Natural killer cell treated with Interleukin-12 subunit alpha and Interleukin-12 subunit beta and Interleukin-15 and Interleukin-18, amount 100 ng/mL, for 72 hours (primary cell): Measurements from ENCODE around the gene SLC22A2. TPM values are rescaled to one million over a fixed set of nuclear protein-coding genes. Genes with fewer than 3 reads are reported as not detected.
"Not testable (repeated sequence)": the region's sequence is repeated elsewhere in the genome, so short reads cannot be mapped to it uniquely, and the experiment has no call there.

Experiments used
- ATAC-seq, 2 donors: fragments of 150-1000 bp; cut with Tn5 transposase in 1 of 2; sonication (Bioruptor Pico), chemical (Tn5 transposase) in 1 of 2; 2 replicates each; pipeline ENCODE4 v1.10.0; 2021
- DNase-seq: peaks from one replicate; pipeline ENCODE4 v3.0.0; 2022; ENCODE audit warnings: low spot score
- H3K27ac Mint-ChIP-seq, 2 donors: 1 replicate in 1 of 2; 2 replicates in 1 of 2; pipeline ENCODE4 v1.8.0; 2022; ENCODE audit warnings: mixed read lengths in 2 of 2, mild to moderate bottlenecking in 1 of 2, moderate library complexity in 1 of 2
- H3K27me3 Mint-ChIP-seq, 2 donors: 1 replicate in 1 of 2; 2 replicates in 1 of 2; pipeline ENCODE4 v1.8.0; 2022; ENCODE audit warnings: mixed read lengths in 2 of 2
- H3K36me3 Mint-ChIP-seq: one replicate; pipeline ENCODE4 v1.8.0; 2022; ENCODE audit warnings: mixed read lengths
- H3K4me1 Mint-ChIP-seq, 2 donors: 1 replicate in 1 of 2; 2 replicates in 1 of 2; pipeline ENCODE4 v1.8.0; 2022; ENCODE audit warnings: low read depth in 2 of 2, mixed read lengths in 2 of 2, mild to moderate bottlenecking in 1 of 2
- H3K4me3 Mint-ChIP-seq: one replicate; pipeline ENCODE4 v1.8.0; 2022; ENCODE audit warnings: mixed read lengths
- H3K9me3 Mint-ChIP-seq: 2 replicates; pipeline ENCODE4 v1.8.0; 2022; ENCODE audit warnings: mixed read lengths
- total RNA-seq, 2 donors: library from RNA; stranded (reverse); gene quantifications; one replicate each; pipeline ENCODE4 v1.2.3, GENCODE V29; 2022

SLC22A2 gene
- total RNA-seq, 2 donors from 2014 or later, result not detected

DNA sequence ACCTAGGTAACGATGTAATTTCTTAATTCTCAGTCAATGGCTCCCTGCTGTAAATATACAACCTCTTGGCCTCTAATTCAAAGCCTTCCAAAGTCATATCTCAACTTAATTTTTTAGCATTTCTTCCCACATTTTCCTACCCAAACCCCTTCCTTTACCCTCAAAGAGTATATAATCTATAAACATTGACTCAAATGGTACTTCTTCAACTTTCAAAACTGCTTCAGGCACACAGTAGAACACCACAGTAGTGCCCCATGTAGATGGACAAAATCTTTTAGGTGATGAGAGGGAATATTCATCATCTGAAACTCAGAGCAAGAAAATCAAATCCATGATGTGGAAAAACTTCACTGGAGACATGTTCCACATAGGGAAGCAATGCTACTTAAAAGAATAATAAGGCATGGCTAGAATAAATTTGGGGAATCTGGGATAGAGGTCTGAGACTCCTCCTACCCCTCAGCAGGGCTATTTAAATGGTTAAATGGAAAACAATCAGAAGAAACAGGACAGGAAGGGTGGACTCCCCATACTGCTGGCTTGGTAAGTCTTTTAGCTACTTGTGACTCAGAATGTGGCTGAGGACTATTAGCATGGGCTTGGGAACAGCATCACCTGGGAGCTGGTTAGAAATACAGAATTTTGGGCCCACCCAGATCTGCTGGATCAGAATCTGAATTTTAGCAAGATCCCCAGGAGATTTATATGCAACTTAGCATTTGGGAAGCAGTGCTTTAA lies 6.4 kb downstream of the SLC22A2 start:
- DNase-seq (no peak), ATAC-seq (no peak)
- no peaks in the 10 kb centered on the region for H3K36me3 Mint-ChIP-seq
- H3K4me3 Mint-ChIP-seq, result no peak overlapping the region
- H3K9me3 Mint-ChIP-seq, result no peaks in the 10 kb centered on the region
- no peaks in the 10 kb centered on the region for H3K4me1 Mint-ChIP-seq
- no peak overlapping the region for H3K27ac Mint-ChIP-seq
- H3K27me3 Mint-ChIP-seq, result peaks cover 21 to 36% of the 10 kb centered on the region in 2 donors

DNA sequence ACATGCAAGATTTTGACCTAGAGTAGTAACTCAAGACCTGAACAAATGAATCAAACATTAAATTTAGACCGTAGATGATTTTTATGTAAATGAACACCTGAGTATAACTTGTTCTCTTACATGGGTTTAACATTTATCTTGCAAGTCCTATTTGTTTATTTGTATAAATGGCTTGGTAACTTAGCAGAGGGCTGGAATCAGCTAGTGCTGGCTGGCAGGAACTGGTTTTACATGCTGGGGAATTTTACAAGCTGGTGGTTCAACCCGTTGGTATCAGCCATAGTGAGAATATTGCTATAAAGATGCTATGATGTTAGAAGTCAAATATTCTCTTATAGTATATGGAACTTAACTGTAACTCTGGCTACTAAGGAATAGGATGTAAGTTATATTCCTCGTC lies 8.9 kb downstream of the SLC22A2 start:
- DNase-seq (no peak), ATAC-seq (no peak)
- no peaks in the 10 kb centered on the region for H3K9me3 Mint-ChIP-seq
- no peak overlapping the region for H3K4me3 Mint-ChIP-seq
- H3K27me3 Mint-ChIP-seq, result peaks cover 18% of the 10 kb centered on the region in 2 donors
- no peaks in the 10 kb centered on the region for H3K36me3 Mint-ChIP-seq
- no peaks in the 10 kb centered on the region for H3K4me1 Mint-ChIP-seq
- H3K27ac Mint-ChIP-seq, result no peak overlapping the region

DNA sequence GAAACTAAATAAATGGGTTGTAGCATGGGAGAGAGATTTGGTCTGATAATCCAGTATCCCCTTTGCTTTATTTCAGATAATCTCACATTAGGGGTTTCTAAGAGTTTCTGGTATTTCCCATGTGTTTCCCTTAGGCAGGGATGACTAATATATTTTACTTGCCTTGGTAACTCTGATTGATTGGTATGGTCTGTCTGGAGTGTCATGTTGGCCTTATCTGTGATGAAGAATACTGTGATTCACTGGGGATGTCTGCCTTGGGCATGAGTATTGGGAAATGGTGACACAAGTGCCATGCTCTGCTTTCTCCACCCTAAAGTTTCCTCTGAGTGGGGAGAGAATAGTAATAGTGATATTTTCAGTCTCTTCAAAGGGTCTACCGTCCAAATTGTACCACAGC lies 10.1 kb downstream of the SLC22A2 start:
- DNase-seq (no peak), ATAC-seq (no peak)
- H3K36me3 Mint-ChIP-seq, result no peaks in the 10 kb centered on the region
- H3K27ac Mint-ChIP-seq, result no peak overlapping the region
- no peaks in the 10 kb centered on the region for H3K4me1 Mint-ChIP-seq
- no peak overlapping the region for H3K4me3 Mint-ChIP-seq
- peaks cover 12 to 15% of the 10 kb centered on the region in 2 donors for H3K27me3 Mint-ChIP-seq
- H3K9me3 Mint-ChIP-seq, result no peaks in the 10 kb centered on the region

DNA sequence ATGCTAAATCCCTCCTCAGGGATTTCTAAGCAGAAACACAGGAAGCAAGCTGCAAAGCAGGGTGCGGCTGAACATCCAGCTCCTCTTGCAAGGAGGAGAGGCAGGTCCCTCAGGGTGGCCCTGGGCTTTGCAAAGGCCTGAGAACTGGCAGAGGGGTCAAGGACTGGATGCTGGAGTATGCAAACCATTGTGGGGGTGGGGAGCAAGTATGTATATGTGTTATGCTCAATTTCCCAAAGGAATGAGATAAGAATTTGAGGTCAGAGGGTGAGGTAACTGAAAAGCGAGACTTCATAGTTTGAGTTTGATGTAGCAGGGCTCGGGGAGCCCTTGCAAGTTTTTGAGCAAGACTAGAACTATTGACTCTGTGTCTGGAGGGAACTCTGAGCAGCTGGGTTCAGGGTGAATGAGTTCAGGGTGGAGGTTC lies 11.2 kb downstream of the SLC22A2 start:
- H3K4me3 Mint-ChIP-seq, result no peak overlapping the region
- H3K4me1 Mint-ChIP-seq, result no peaks in the 10 kb centered on the region
- DNase-seq (no peak), ATAC-seq (no peak)
- peaks cover 12 to 15% of the 10 kb centered on the region in 2 donors for H3K27me3 Mint-ChIP-seq
- H3K36me3 Mint-ChIP-seq, result no peaks in the 10 kb centered on the region
- H3K9me3 Mint-ChIP-seq, result no peaks in the 10 kb centered on the region
- no peak overlapping the region for H3K27ac Mint-ChIP-seq

DNA sequence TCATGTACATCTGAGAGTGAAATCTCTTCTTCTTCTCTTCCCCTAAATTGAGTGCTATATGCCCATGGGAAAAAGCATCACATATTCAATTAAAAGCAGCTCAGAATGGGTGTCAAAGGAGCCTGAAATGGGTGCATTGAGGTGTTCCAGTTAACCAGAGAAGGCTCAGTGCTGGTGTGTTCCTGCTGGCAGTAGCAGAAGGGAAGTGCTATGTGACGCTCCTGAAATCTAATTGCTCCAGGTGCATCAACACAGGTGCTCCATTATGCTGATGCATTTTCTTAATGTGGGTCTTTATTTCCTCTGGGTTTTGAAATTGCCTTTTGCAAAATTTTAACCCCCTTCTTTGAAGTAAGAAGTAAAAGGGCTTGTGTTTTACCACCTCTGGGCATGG lies 17.9 kb downstream of the SLC22A2 start:
- H3K9me3 Mint-ChIP-seq, result peaks cover 6% of the 10 kb centered on the region
- H3K27ac Mint-ChIP-seq, result no peak overlapping the region
- no peak for ATAC-seq
- H3K27me3 Mint-ChIP-seq, result peaks cover 0 to 8% of the 10 kb centered on the region in 2 donors
- DNase-seq, result no peak
- H3K4me3 Mint-ChIP-seq, result no peak overlapping the region
- H3K36me3 Mint-ChIP-seq, result peaks cover 6% of the 10 kb centered on the region
- H3K4me1 Mint-ChIP-seq, result peaks cover 0 to 2% of the 10 kb centered on the region in 2 donors

DNA sequence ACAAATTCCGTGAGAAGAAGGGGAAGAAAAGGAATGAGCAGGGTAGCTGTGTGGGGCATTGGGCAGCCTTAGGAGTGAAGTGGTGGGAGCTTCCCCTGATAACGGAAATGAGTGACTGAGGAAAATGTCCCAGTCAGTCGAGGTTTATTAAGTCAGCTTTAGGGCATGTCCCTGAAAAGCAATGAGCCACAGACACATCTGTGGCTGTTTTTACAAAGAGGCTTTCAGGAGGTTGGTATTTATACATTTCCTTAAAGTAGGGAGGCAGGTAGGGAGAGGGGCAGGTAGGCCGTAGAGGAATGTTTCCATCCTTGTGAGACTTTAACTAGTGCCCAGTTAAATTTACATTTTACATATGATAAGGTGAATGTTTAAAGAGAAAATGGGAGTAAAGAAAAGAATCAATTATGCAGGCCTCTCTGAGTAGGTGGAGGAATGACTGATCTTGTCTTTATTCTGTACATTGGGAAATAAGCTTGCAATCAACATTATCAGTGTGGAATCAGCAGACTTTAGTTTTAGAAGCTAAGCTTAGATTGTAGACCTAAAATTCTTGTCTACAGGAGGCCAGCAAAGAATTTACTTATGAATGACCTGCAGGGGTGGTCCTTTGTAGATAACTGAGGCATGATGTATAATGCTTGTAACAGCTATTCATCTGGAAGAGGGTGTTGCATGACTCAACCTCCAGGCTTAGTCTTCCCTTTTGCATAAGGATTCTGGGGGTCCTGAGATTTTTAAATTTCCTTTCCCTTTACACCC lies 18.5 kb downstream of the SLC22A2 start:
- Mint-ChIP-seq H3K4me1 (peaks cover 0 to 2% of the 10 kb centered on the region in 2 donors), H3K9me3 (peaks cover 6% of the 10 kb centered on the region), H3K36me3 (peaks cover 6% of the 10 kb centered on the region), H3K27ac (no peak overlapping the region), H3K27me3 (peaks cover 0 to 9% of the 10 kb centered on the region in 2 donors), H3K4me3 (no peak overlapping the region)
- ATAC-seq (no peak), DNase-seq (no peak)

DNA sequence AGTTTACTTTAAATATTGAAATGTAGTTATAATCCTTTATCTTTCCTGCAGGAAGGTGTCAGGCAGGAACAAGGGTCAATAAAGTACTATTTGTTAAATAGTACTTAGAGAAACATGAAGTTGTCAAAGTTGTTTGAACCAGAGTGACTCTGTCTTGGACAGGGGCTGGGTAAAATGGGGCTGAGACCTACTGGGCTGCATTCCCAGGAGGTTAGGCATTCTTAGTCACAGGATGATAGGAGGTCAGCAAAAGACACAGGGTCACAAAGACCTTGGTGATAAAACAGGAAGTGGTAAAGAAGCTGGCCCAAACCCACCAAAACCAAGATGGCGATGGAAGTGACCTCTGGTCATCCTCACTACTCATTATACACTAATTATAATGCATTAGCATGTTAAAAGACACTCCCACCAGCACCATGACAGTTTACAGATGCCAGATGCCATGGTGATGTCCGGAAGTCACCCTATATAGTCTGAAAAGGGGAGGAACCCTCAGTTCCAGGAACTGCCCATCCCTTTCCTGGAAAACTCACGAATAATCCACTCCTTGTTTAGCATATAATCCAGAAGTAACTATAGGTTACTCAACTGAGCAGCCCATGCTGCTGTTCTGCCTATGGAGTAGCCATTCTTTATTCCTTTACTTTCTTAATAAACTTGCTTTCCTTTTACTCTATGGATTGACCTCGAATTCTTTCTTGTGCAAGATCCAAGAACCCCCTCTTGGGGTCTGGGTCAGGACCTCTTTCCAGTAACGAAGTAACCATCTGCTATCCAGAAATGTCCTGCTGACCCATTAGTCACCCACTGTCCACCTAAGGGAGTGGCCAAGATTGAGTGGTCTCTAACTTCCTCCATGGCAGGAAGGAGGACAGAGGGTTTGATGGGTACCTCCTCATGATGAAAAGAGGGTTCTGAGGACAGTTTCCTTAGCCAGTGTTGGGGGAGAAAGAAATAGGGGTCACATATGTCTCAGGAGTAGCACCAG lies 19.6 kb downstream of the SLC22A2 start:
- DNase-seq (no peak), ATAC-seq (no peak)
- H3K4me1 Mint-ChIP-seq, result peaks cover 0 to 2% of the 10 kb centered on the region in 2 donors
- no peak overlapping the region for H3K4me3 Mint-ChIP-seq
- H3K36me3 Mint-ChIP-seq, result peaks cover 6% of the 10 kb centered on the region
- no peak overlapping the region for H3K27ac Mint-ChIP-seq
- peaks cover 6% of the 10 kb centered on the region for H3K9me3 Mint-ChIP-seq
- H3K27me3 Mint-ChIP-seq, result peaks cover 0 to 12% of the 10 kb centered on the region in 2 donors

DNA sequence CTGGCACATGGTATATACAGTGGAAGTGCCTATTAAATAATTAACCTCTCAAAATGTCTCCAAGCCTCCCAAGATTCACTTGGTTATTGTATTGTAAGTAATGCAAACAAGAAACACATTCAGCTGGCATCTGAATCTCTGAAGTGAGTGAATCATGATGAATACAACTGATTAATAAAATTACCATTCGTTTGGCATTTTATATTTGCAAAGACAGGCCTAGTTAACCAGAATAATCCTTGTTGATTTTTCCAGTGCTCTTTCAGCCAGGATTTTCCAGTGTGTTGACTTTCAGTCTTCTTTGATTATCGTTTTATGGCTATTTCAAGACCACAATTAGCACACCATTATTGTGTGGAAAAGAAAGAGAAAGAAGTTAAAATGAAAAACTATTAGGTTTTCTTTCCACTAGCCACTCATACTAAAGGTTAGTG lies 20.3 kb downstream of the SLC22A2 start:
- peaks cover 0 to 2% of the 10 kb centered on the region in 2 donors for H3K4me1 Mint-ChIP-seq
- H3K27ac Mint-ChIP-seq, result no peak overlapping the region
- peaks cover 0 to 12% of the 10 kb centered on the region in 2 donors for H3K27me3 Mint-ChIP-seq
- DNase-seq (no peak), ATAC-seq (no peak)
- no peak overlapping the region for H3K4me3 Mint-ChIP-seq
- H3K9me3 Mint-ChIP-seq, result peaks cover 6% of the 10 kb centered on the region
- peaks cover 6% of the 10 kb centered on the region for H3K36me3 Mint-ChIP-seq

DNA sequence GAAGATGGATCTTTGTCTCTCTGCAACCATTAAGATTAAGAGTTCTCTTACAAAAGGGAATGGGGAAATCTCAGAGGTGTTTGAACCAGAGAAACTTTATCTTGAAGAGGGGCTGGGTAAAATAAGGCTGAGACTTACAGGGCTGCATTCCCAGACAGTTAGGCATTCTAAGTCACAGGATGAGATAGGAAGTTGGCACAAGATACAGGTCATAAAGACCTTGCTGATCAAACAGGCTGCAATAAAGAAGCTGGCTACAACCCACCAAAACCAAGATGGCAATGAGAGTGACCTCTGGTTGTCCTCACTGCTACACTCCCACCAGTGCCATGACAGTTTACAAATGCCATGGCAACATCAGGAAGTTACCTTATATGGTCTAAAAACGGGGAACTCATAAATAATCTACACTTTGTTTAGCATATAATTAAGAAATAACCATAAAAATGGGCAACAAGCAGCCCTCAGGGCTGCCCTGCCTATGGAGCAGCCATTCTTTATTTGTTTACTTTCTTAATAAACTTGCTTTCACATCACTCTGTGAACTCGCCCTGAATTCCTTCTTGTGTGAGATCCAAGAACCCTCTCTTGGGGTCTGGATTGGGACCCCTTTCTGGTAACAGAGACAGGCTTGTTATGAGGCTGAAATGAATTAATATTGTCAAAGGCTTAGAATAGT lies 20.9 kb downstream of the SLC22A2 start:
- H3K27ac Mint-ChIP-seq, H3K4me1 Mint-ChIP-seq, H3K4me3 Mint-ChIP-seq, H3K9me3 Mint-ChIP-seq, DNase-seq, H3K36me3 Mint-ChIP-seq, ATAC-seq: not testable (repeated sequence)
- H3K27me3 Mint-ChIP-seq, result peaks cover 0 to 12% of the 10 kb centered on the region in 2 donors

DNA sequence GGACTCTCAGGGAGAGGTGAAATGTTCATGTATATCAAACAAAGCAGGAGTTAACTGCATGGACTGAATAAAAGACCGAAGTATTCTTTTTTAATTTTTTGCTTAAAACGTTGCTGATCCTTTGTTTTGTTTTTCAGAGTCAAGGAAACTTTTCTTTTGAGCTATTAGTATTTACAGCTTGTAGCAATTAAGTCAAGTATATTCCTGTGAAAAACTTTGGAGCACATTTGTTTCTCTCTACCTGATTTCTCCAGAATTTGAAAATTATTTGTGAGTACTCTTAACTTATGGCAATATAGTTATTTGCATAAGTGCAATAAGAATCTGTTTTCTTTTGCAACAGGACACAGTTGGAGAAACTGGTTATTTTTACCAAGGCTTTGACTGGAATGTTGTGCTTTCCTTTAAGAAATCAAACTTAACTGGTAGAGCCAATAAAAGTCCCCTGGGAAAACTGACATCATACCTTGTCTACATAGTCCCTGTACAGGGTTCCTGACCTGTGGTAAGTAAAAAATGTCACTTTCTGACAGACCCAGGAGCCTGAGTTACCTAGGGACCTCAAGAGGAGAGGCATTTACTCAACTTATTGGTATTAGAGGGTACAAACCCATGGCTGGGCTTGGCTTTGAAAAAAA lies 22.3 kb downstream of the SLC22A2 start:
- not testable (repeated sequence) for H3K4me3 Mint-ChIP-seq, DNase-seq, H3K36me3 Mint-ChIP-seq, H3K4me1 Mint-ChIP-seq, H3K27ac Mint-ChIP-seq, ATAC-seq, H3K9me3 Mint-ChIP-seq
- H3K27me3 Mint-ChIP-seq, result peaks cover 0 to 12% of the 10 kb centered on the region in 2 donors

DNA sequence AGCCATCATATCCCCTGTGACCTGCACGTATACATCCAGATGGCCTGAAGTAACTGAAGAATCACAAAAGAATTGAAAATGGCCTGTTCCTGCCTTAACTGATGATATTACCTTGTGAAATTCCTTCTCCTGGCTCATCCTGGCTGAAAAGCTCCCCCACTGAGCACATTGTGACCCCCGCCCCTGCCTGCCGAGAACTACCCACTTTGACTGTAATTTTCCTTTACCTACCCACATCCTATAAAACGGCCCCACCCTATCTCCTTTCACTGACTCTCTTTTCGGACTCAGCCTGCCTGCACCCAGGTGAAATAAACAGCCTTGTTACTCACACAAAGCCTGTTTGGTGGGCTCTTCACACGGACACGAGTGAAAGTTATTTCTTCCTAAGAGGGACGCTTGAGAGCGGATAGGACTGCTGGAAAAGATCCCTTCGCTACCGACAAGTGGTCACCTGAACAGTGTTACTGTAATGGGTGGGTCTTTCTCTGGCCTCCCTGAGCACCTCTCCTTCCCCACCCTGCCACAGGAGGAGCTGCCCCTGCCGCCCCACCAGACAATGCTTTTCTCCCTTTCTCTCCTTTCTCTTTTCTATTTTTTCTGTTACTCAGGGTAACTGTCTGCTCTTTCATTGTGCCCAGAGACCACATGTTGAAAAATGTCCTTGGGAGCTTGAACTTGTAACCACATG lies 24.5 kb downstream of the SLC22A2 start:
- Mint-ChIP-seq H3K9me3 (peaks cover 12% of the 10 kb centered on the region), H3K27me3 (peaks cover 12 to 17% of the 10 kb centered on the region in 2 donors)
- H3K27ac Mint-ChIP-seq, DNase-seq, H3K36me3 Mint-ChIP-seq, ATAC-seq, H3K4me1 Mint-ChIP-seq, H3K4me3 Mint-ChIP-seq: not testable (repeated sequence)

DNA sequence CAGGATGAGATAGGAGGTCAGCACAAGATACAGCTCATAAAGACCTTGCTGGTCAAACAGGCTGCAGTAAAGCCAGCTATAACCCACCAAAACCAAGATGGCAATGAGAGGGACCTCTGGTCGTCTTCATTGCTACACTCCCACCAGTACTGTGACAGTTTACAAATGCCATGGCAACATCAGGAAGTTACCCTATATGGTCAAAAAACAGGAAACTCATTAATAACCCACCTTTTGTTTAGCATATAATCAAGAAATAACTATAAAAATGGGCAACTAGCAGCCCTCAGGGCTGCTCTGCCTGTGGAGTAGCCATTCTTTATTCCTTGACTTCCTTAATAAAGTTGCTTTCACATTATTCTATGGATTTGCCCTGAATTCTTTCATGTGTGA lies 30.9 kb downstream of the SLC22A2 start:
- Mint-ChIP-seq H3K27ac (no peak overlapping the region), H3K4me3 (no peak overlapping the region), H3K9me3 (peaks cover 6% of the 10 kb centered on the region), H3K27me3 (peaks cover 14 to 16% of the 10 kb centered on the region in 2 donors), H3K4me1 (no peaks in the 10 kb centered on the region), H3K36me3 (no peaks in the 10 kb centered on the region)
- ATAC-seq (no peak), DNase-seq (no peak)
